HCT116 (cell line): ENCODE data around the gene WNT11. TPM values are rescaled to one million over a fixed set of nuclear protein-coding genes. Genes with fewer than 3 reads are reported as not detected.

Experiments used
- ATAC-seq: fragments of 200-7000 bp; cut with Tn5 transposase; 2 replicates; pipeline ENCODE4 v1.9.1; 2020; ENCODE audit warnings: mild to moderate bottlenecking, moderate library complexity
- BruUV-seq: library from RNA; stranded (reverse); fragments of 400-500 nt; replicated peaks from 2 replicates; lab custom pipeline; 2021; lab: Mats Ljungman, UMichigan
- CTCF ChIA-PET: fragments of 300-600 bp; sonication (Branson Sonifier 250); formaldehyde crosslinking; loops from one replicate; lab custom pipeline; 2021; ENCODE audit warnings: antibody characterized with exemption; lab: Charles Lee
- POLR2A ChIA-PET: fragments of 300-600, 350-600 bp; sonication (Branson Sonifier 250); formaldehyde crosslinking; loops from one replicate; lab custom pipeline; 2021; ENCODE audit warnings: antibody characterized with exemption; lab: Charles Lee
- RAD21 ChIA-PET, 2 experiments: fragments of 300-600 bp; sonication (Branson Sonifier 250); formaldehyde crosslinking; loops; one replicate each; lab custom pipeline; 2023; ENCODE audit warnings: low total read pairs in 2 of 2; ENCODE audit not compliant: uncharacterized antibody in 2 of 2, unreplicated experiment in 2 of 2, low non-redundant PET in 1 of 2; lab: Charles Lee
- DNase-seq: peaks from one replicate; pipeline ENCODE4 v3.0.0-alpha.2; 2010; ENCODE audit warnings: low read depth, low spot score
- H2AFZ ChIP-seq: fragments of 200-600 bp; shearing (Covaris generic), sonication (generic); 2 replicates; pipeline ENCODE4 v1.6.1; 2017; ENCODE audit warnings: low read depth, mixed run types, mixed read lengths, antibody characterized with exemption, low read length; ENCODE audit not compliant: poor library complexity, severe bottlenecking
- H3K27ac ChIP-seq: 2 replicates; pipeline ENCODE4 v1.5.1; 2012; ENCODE audit warnings: low read depth, low read length
- H3K27me3 ChIP-seq: fragments of 200-600 bp; sonication (generic); 2 replicates; pipeline ENCODE4 v1.6.1; 2016; ENCODE audit warnings: mixed run types, low read length, mixed read lengths; ENCODE audit not compliant: insufficient read depth
- H3K36me3 ChIP-seq, 2 experiments: fragments of 200-500 bp in 1 of 2; fragments of 200-600 bp in 1 of 2; sonication (Bioruptor generic) in 1 of 2; sonication (generic) in 1 of 2; 2 replicates each; pipeline versions ENCODE4 v1.5.1 to v1.6.1; 2014 to 2016; ENCODE audit warnings: low read length in 2 of 2, inconsistent platforms in 1 of 2, mixed read lengths in 1 of 2, mixed run types in 1 of 2; ENCODE audit not compliant: insufficient read depth in 2 of 2, control insufficient read depth in 1 of 2
- H3K4me1 ChIP-seq, 2 experiments: fragments of 200-600 bp in 1 of 2; sonication (generic) in 1 of 2; 2 replicates each; pipeline versions ENCODE4 v1.5.1 to v1.6.1; 2012 to 2017; ENCODE audit warnings: low read length in 2 of 2, inconsistent platforms in 1 of 2, mild to moderate bottlenecking in 1 of 2, mixed read lengths in 1 of 2, mixed run types in 1 of 2, moderate library complexity in 1 of 2; ENCODE audit not compliant: insufficient read depth in 2 of 2, control insufficient read depth in 1 of 2
- H3K4me2 ChIP-seq: fragments of 200-600 bp; sonication (generic); 2 replicates; pipeline ENCODE4 v1.6.1; 2017; ENCODE audit warnings: mixed run types, low read length, mixed read lengths
- H3K4me3 ChIP-seq, 2 experiments: fragments of 200-600 bp in 1 of 2; sonication (generic) in 1 of 2; replicated peaks in 1 of 2; 2 replicates each; pipeline ENCODE4 v1.5.1; 2011 to 2016; ENCODE audit warnings: low read length in 2 of 2, control low read depth in 1 of 2, low read depth in 1 of 2, mild to moderate bottlenecking in 1 of 2, mixed read lengths in 1 of 2, mixed run types in 1 of 2
- H3K79me2 ChIP-seq: fragments of 200-600 bp; sonication (generic); 2 replicates; pipeline ENCODE4 v1.6.1; 2017; ENCODE audit warnings: mild to moderate bottlenecking, mixed run types, low read length, moderate library complexity, mixed read lengths; ENCODE audit not compliant: insufficient read depth
- H3K9ac ChIP-seq: fragments of 200-600 bp; sonication (generic); 2 replicates; pipeline ENCODE4 v1.6.1; 2016; ENCODE audit warnings: low read length, mixed read lengths
- H3K9me2 ChIP-seq: fragments of 200-600 bp; sonication (generic), shearing (Covaris generic); 2 replicates; pipeline ENCODE4 v1.6.1; 2017; ENCODE audit warnings: mixed run types, mild to moderate bottlenecking, moderate library complexity; ENCODE audit not compliant: insufficient read depth
- H3K9me3 ChIP-seq, 2 experiments: fragments of 200-500 bp in 1 of 2; fragments of 200-600 bp in 1 of 2; sonication (Bioruptor generic) in 1 of 2; sonication (generic) in 1 of 2; 2 replicates each; pipeline ENCODE4 v1.6.1; 2014 to 2017; ENCODE audit warnings: low read length in 2 of 2, mixed read lengths in 2 of 2, inconsistent platforms in 1 of 2, low read depth in 1 of 2, mild to moderate bottlenecking in 1 of 2, mixed run types in 1 of 2, moderate library complexity in 1 of 2; ENCODE audit not compliant: control insufficient read depth in 1 of 2, insufficient read depth in 1 of 2
- H4K20me1 ChIP-seq: fragments of 200-600 bp; sonication (generic), shearing (Covaris generic); 2 replicates; pipeline ENCODE4 v1.6.1; 2017; ENCODE audit warnings: mixed run types, mild to moderate bottlenecking, moderate library complexity; ENCODE audit not compliant: insufficient read depth
- ATF3 ChIP-seq: IDR thresholded peaks from 2 replicates; pipeline ENCODE4 v1.6.1; 2012
- CBX3 ChIP-seq: IDR thresholded peaks from 2 replicates; pipeline ENCODE4 v1.6.1; 2012; ENCODE audit warnings: low read depth
- CEBPB ChIP-seq: IDR thresholded peaks from 2 replicates; pipeline ENCODE4 v1.6.1; 2012; ENCODE audit warnings: low read depth
- CTCF ChIP-seq, 3 experiments: fragments of 200-600 bp in 1 of 3; sonication (generic) in 1 of 3; IDR thresholded peaks in 2 of 3; conservative IDR thresholded peaks in 1 of 3; 2 replicates each; pipeline ENCODE4 v1.5.1; 2012 to 2017; ENCODE audit warnings: low read depth in 2 of 3, low read length in 2 of 3, antibody characterized with exemption in 1 of 3, borderline replicate concordance in 1 of 3, control low read depth in 1 of 3, mild to moderate bottlenecking in 1 of 3, mixed read lengths in 1 of 3, mixed run types in 1 of 3, moderate library complexity in 1 of 3; ENCODE audit not compliant: insufficient read depth in 1 of 3
- EGR1 ChIP-seq: IDR thresholded peaks from 2 replicates; pipeline ENCODE4 v1.6.1; 2012; ENCODE audit warnings: low read depth
- ELF1 ChIP-seq: IDR thresholded peaks from 2 replicates; pipeline ENCODE4 v1.6.1; 2012; ENCODE audit warnings: low read depth, borderline replicate concordance
- EZH2phosphoT487 ChIP-seq: fragments of 200-600 bp; IDR thresholded peaks from 2 replicates; pipeline ENCODE4 v1.6.1; 2018; ENCODE audit warnings: antibody characterized with exemption, borderline replicate concordance
- FOSL1 ChIP-seq: IDR thresholded peaks from 2 replicates; pipeline ENCODE4 v1.6.1; 2012; ENCODE audit warnings: low read depth
- MAX ChIP-seq: IDR thresholded peaks from 2 replicates; pipeline ENCODE4 v1.6.1; 2012
- POLR2AphosphoS5 ChIP-seq: IDR thresholded peaks from 2 replicates; pipeline ENCODE4 v1.6.1; 2011; ENCODE audit warnings: mild to moderate bottlenecking, low read depth, low read length, moderate library complexity
- RAD21 ChIP-seq: IDR thresholded peaks from 2 replicates; pipeline ENCODE4 v1.6.1; 2012; ENCODE audit warnings: low read depth, mild to moderate bottlenecking
- SP1 ChIP-seq: IDR thresholded peaks from 2 replicates; pipeline ENCODE4 v1.6.1; 2012; ENCODE audit warnings: low read depth
- SRF ChIP-seq: IDR thresholded peaks from 2 replicates; pipeline ENCODE4 v1.6.1; 2012; ENCODE audit warnings: low read depth
- ZBTB33 ChIP-seq: IDR thresholded peaks from 2 replicates; pipeline ENCODE4 v1.6.1; 2011; ENCODE audit warnings: mild to moderate bottlenecking, low read length, moderate library complexity; ENCODE audit not compliant: insufficient replicate concordance; ENCODE audit errors: extremely low read depth
- ZNF274 ChIP-seq: fragments of 200-500 bp; sonication (Bioruptor generic); IDR thresholded peaks from 2 replicates; pipeline ENCODE4 v1.6.1; 2014; ENCODE audit warnings: mild to moderate bottlenecking, low read depth, low read length, inconsistent platforms
- intact Hi-C: fragments of 100-400 bp; cut with micrococcal nuclease; formaldehyde crosslinking; loops from 2 replicates; pipeline ENCODE4 v1.10.0; 2022
- total RNA-seq: library from RNA; stranded (reverse); gene quantifications from one replicate; pipeline ENCODE4 v1.2.1, GENCODE V29; 2021; ENCODE audit not compliant: unreplicated experiment

The WNT11 gene
- total RNA-seq, 1 experiment from 2014 or later = 1.9 TPM

- no peak overlapping the region for H3K27ac ChIP-seq
- H4K20me1 ChIP-seq = no peaks in the 10 kb centered on the region
- H3K9me2 ChIP-seq = no peaks in the 10 kb centered on the region
- no peak overlapping the region for H3K9ac ChIP-seq
- ChIA-PET CTCF (no interaction called here), POLR2A (no interaction called here), RAD21 (no interaction called here)
- H3K4me1 ChIP-seq = peaks cover 0 to 5% of the 10 kb centered on the region in 2 experiments; a peak in 1 of 4 replicates
- BruUV-seq = no TSS peak
- DNase-seq (no peak), ATAC-seq (no peak)
- no peak overlapping the region for H2AFZ ChIP-seq
- intact Hi-C loops = no loop called here
- H3K9me3 ChIP-seq = no peaks in the 10 kb centered on the region
- H3K4me3 ChIP-seq = no peak overlapping the region
- no peaks in the 10 kb centered on the region for H3K79me2 ChIP-seq
- TF ChIP-seq POLR2AphosphoS5 (no peak), EZH2phosphoT487 (no peak), CEBPB (no peak), SRF (no peak), FOSL1 (no peak)
- no peaks in the 10 kb centered on the region for H3K27me3 ChIP-seq
- H3K36me3 ChIP-seq = no peaks in the 10 kb centered on the region
- no peak overlapping the region for H3K4me2 ChIP-seq
These were observed 46.3 kb upstream of the WNT11 start for GRCh38 chr11:76252631-76253070.

- no TSS peak for BruUV-seq
- H3K27me3 ChIP-seq = no peaks in the 10 kb centered on the region
- CTCF ChIA-PET = no interaction called here
- H3K9ac ChIP-seq = no peak overlapping the region
- TF ChIP-seq CTCF (IDR thresholded peaks at IDR 0.05 in 2 of 3, conservative IDR thresholded peaks at IDR 0.05 in 1 of 3; ENCODE audit: borderline replicate concordance in 1 of 3, insufficient read depth in 1 of 3, low read depth in 2 of 3, low read length in 2 of 3) (no peak), POLR2AphosphoS5 (no peak), CEBPB (no peak), ZNF274 (no peak), ZBTB33 (no peak), RAD21 (no peak), EGR1 (no peak), MAX (no peak), ATF3 (no peak), SP1 (no peak), ELF1 (no peak), CBX3 (no peak), FOSL1 (no peak)
- TF ChIP-seq, all 23 proteins: peak for 0
- Histone ChIP-seq H3K9me2 (no peaks in the 10 kb centered on the region), H3K9me3 (no peaks in the 10 kb centered on the region), H3K27ac (no peak overlapping the region), H2AFZ (no peak overlapping the region), H3K36me3 (no peaks in the 10 kb centered on the region), H3K4me1 (peaks cover 0 to 5% of the 10 kb centered on the region in 2 experiments; a peak in 1 of 4 replicates), H3K4me3 (no peak overlapping the region), H3K79me2 (no peaks in the 10 kb centered on the region), H4K20me1 (no peaks in the 10 kb centered on the region), H3K4me2 (no peak overlapping the region)
- ChIA-PET RAD21 (no interaction called here), POLR2A (no interaction called here)
- intact Hi-C loops = no loop called here
- ATAC-seq (no peak), DNase-seq (no peak)
These were observed 45.3 kb upstream of the WNT11 start for GRCh38 chr11:76251576-76251975.
